Measurements from ENCODE around the gene LAMA2.
"Not testable (repeated sequence)": the region's sequence is repeated elsewhere in the genome, so short reads cannot be mapped to it uniquely, and the experiment has no call there.

The LAMA2 gene

DNA sequence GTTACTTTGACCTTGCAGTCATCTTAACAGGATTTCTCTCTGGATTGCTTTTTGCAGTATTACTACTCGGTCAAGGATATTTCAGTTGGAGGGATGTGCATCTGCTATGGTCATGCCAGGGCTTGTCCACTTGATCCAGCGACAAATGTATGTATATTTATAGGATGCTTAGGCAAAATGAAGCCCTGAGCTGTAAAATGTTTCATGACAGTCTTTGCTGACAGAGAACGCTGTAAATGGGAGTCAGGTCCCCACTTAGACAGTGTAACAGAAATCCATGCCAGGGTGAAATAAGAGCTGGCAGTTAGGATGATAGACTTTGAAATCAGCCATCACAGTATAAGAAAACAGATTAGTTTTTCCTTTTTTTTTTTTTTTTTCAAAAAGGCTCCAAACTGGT is 264.0 kb downstream of the LAMA2 start:
- DNase-seq (ENCODE audit: low read depth, low spot score), result no peak
- no peak overlapping the region for H3K4me3 ChIP-seq (ENCODE audit: low read length)

DNA sequence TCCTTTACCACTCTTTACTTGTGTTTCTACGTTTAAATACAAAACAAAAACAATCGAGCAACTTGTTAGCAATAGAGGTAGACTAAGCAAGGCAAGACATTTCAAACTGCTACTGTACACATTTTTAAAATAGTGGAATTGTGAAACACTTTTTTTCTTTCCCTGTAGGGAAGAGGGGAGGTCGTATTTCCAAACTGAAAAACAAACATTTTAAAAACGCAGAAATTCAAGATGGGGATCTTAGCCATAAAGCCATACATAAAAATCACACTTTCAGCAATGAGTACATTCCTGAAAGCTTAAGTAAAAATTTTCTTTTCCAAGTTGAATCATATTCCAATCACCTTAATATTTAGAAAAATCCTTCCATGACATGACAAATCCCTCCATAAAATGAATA is 267.6 kb downstream of the LAMA2 start:
- H3K4me3 ChIP-seq (ENCODE audit: low read length), result no peak overlapping the region
- DNase-seq (ENCODE audit: low read depth, low spot score), result no peak

DNA sequence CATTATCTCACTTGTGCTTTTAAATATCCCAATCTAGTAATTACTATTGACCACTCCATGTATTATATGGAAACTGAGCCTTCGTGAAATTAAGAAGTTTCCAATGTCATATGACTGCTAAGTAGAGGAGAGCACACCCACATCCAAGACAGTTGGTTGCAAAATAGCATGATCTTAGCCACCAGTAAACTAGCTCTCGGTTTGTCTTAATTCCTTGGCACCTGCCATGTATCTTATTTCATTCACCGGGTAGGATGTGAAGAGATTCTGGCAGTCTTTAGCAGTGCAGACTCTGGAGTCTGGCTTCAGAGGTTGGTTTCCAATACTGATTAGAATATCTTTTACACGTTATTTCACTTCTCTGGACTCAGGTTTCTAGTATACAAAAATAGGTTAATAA is 270.3 kb downstream of the LAMA2 start:
- H3K4me3 ChIP-seq (ENCODE audit: low read length), result no peak overlapping the region
- no peak for DNase-seq (ENCODE audit: low read depth, low spot score)

DNA sequence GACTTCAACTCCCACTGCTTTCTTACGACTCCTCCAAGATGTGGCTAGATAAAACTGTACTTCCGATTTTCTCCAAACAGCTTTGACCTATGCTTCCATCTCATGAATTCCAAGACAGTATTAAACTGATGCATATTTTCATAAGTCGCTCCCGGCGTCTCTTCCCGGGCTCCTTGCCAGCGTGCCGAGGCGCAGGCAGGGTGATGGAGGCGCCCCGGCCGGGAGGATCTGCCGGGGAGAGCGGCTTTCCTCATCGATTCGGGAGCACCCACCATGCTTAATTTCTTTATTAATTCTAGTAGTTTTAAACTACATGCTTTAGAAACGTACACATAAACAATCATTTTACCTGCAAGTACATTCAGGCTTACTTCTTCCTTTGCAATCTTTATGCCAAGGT is 276.3 kb downstream of the LAMA2 start:
- not testable (repeated sequence) for H3K4me3 ChIP-seq (ENCODE audit: low read length); DNase-seq (ENCODE audit: low read depth, low spot score)

DNA sequence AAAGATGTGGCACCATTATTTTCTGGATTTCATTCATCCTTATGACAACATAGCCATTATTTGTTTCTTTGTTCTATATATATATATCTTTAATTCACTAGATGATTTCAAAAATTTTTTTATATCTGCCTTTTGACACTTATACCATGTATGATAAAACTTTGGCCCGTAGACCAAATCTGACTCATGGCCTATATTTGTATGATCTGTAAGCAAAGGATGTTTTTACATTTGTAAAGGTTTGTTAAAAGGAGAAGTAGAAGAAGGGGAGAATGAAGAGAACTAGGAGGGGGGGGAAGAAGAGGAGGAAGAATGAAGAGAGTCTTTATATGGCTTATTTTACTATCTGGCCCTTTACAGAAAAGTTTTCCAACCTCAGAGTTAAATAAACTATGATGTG is 279.7 kb downstream of the LAMA2 start:
- no peak for DNase-seq (ENCODE audit: low read depth, low spot score)
- H3K4me3 ChIP-seq (ENCODE audit: low read length), result no peak overlapping the region

DNA sequence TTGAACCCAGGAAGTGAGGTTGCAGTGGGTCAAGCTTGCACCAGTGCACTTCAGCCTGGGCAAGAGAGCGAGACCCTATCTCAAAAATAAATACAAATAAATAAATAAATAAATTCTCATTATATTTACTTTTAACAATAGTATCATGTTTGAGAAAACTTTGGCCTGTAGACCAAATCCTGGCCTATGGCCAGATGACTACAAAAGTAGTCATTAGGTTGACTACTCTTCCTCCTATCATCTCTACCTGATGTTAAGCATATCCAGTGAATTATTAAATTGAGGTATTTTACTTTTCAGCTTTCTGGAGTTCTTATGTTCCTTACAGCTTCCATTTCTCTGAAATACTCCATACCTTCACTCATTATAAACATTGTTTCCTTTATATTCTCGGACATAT is 280.6 kb downstream of the LAMA2 start:
- no peak for DNase-seq (ENCODE audit: low read depth, low spot score)
- H3K4me3 ChIP-seq (ENCODE audit: low read length), result no peak overlapping the region

DNA sequence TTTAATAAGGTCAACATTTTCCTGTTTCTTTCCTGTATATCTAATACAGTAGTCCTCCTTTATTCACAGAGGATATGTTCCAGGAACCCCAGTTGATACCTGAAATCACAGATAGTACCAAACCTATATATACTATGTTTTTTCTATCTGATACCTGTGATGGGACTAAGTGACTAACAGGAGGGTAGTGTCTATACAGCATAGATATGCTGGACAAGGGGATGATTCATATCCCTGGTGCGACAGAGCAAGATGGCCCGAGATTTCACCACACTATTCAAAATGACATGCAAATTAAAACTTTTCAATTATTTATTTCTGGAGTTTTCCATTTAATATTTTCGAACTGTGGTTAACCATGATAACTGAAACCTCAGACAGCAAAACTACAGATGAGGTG is 281.1 kb downstream of the LAMA2 start:
- H3K4me3 ChIP-seq (ENCODE audit: low read length), result no peak overlapping the region
- DNase-seq (ENCODE audit: low read depth, low spot score), result no peak

DNA sequence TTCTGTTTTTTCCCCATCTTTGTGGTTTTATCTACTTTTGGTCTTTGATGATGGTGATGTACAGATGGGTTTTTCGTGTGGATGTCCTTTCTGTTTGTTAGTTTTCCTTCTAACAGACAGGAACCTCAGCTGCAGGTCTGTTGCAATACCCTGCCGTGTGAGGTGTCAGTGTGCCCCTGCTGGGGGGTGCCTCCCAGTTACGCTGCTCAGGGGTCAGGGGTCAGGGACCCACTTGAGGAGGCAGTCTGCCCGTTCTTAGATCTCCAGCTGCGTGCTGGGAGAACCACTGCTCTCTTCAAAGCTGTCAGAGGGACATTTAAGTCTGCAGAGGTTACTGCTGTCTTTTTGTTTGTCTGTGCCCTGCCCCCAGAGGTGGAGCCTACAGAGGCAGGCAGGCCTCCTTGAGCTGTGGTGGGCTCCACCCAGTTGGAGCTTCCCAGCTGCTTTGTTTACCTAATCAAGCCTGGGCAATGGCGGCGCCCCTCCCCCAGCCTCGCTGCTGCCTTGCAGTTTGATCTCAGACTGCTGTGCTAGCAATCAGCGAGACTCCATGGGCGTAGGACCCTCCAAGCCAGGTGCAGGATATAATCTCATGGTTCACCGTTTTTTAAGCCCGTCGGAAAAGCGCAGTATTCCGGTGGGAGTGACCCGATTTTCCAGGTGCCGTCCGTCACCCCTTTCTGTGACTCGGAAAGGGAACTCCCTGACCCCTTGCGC is 289.5 kb downstream of the LAMA2 start:
- H3K4me3 ChIP-seq (ENCODE audit: low read length); DNase-seq (ENCODE audit: low read depth, low spot score): not testable (repeated sequence)

DNA sequence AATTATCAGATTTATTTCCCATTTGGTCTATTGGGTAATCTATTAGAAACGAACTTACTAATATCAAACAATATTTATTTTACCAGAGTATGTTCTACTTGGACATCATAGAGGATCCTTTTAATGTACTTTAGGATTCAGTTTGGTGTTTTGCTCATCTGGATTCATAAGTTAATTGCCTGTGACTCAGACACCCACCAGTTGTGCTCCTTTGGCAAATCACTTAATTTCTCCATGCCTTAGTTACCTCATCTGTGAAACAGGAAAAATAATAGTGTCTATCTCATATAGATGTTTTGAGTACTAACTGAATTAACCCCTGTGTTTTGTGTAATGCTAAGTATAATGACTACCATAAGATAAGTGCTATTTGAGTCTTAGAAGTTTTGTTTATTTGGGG is 292.1 kb downstream of the LAMA2 start:
- no peak overlapping the region for H3K4me3 ChIP-seq (ENCODE audit: low read length)
- no peak for DNase-seq (ENCODE audit: low read depth, low spot score)

DNA sequence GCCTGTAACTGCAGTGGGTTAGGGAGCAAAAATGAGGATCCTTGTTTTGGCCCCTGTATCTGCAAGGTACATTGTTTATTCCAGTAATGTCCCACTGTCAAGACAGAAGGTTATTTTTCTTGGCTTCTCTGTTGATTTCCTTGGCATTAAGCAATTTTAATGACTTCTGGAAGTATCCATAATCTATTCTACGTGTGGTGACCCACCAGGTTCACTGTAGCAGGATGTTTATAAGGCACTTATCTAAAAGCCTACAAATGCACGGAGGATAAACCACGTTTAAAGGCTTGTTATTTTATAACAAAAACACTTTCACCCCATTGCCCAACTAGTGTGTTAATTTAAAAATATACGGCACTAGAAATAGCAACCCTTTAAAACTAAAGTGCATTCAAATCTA is 294.9 kb downstream of the LAMA2 start:
- no peak for DNase-seq (ENCODE audit: low read depth, low spot score)
- H3K4me3 ChIP-seq (ENCODE audit: low read length), result no peak overlapping the region

DNA sequence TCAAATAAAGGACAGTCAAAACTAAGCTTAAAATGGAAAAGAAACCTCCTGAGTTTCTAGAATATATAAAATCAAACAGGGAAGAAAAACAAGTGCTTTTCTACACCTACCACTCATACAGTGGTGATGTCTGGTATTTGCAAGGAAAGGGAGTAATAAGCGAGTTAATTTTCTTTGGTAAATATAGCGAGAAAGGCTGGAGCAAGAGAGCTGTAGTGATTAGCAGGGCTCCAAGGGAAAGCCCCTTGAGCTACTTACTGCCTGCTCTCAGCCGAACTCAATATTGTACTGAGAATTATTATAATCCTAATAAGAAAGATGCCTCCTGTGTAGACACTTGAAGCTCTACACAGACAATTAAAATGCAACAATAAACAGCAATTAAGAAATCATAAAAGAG is 296.3 kb downstream of the LAMA2 start:
- H3K4me3 ChIP-seq (ENCODE audit: low read length), result no peak overlapping the region
- no peak for DNase-seq (ENCODE audit: low read depth, low spot score)

DNA sequence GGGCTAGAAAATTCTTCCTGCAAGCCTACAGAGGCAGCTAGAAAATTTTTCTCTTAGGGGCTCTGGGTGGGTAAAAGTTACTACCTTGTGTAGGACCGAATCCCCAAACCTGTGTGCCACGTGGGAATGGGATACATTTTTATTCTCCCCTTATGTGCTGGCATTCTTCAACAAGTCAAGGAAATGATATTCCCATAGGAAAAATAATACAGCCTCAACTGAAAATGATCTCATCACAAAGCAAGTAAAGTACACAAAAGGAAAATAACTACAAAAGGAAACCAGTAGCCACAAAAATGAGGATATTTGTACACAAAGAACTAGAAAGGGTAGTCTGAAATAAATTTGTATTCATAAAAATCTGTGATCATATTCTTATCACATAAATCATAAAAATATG is 298.1 kb downstream of the LAMA2 start:
- no peak for DNase-seq (ENCODE audit: low read depth, low spot score)

DNA sequence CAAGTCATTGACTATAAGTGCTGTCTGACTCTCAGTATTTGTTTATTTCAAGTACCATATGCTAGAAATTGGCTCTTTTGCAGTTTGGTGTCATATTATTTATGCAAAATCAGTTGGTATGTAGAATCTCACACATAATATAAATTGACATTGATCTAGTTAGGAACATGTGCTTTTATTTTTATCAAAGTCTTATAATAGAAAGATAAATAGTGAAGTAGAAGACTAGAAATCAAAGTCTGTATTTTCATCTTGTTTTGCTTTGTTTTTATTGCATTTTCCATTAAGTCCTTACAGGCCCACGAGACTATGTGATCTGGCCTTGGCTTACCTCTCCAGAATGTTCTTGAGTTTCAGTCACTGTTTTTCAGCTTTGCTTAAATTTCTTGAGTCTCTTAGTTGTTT is 300.3 kb downstream of the LAMA2 start:
- H3K4me3 ChIP-seq (ENCODE audit: low read length), result no peak overlapping the region
- DNase-seq (ENCODE audit: low read depth, low spot score), result no peak

More for the DNA sequence above, 298.1 kb downstream of the LAMA2 start:
- H3K4me3 ChIP-seq (ENCODE audit: low read length), result no peak overlapping the region

DNA sequence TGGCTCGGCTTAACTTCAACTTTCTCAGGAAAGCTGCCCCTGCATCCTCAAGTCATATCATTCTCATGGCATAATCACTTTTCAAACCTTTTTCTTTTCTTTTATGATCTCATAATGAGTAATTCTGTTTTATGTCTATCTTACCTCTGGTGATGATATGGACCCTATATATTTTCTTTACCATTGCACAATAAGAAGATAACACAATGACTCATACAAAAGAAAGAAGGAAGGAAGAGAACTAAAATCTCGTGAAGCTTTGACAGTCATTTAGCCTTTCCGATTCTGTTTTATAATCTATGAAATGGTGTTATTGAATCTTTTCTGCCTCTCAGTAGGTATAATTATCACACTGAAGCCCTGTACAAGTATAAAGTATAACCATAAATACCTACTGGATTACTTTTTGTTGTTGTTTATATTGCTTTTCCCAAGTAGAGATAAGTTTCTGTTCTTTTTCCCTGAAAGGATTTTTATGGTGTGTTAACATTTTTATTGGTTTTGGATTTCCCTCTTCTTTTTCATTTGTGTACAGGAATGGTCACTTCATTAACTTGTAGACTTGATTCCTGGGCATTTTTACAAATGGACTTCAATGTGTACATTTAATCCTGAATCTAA is 300.9 kb downstream of the LAMA2 start:
- DNase-seq (ENCODE audit: low read depth, low spot score), result no peak
- no peak overlapping the region for H3K4me3 ChIP-seq (ENCODE audit: low read length)

DNA sequence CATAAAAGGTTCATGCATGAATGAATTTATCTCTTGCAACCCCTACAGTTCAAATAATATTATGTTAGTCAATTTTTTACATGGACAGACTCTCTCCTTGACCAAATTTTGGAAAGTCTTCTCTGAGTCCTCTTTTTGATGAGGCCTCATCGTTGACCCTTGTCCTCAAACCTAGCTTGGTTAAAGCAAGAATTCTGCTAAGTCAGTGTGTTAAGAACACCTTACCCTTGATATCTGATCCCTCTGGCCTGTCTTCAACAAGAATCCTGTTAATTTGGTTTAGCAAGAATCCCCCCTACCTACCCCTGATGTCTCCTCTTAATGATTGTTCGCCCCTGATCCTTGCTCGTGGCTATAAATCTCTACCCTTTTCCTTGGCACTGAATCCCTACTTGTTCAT is 301.4 kb downstream of the LAMA2 start:
- H3K4me3 ChIP-seq (ENCODE audit: low read length), result no peak overlapping the region

DNA sequence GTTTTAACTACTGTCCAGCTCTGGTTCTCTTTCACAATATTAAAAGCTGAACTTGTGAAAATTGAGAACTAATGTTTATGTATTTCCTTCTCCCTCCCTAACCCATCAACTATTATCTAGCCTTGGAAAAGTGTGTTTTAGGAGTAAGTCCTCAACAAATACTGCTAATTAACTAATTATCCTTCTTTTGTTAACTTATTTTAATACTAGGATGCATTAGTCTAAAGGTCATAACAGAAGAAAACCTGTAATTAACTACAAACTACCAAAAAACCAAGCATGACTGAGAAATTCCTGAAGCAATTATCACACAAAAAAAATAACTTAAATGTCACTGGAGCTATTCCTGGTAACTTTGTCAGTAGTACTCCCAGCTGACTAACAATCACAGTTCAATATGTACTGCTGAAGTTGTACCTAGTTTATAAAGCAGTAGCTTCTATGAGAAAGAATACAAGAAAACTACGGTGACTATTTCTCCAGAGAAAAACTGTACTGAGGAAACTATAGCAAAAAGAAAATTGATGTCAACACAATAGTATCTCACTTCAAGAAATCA is 301.9 kb downstream of the LAMA2 start:
- no peak overlapping the region for H3K4me3 ChIP-seq (ENCODE audit: low read length)
- DNase-seq (ENCODE audit: low read depth, low spot score), result no peak

More for the DNA sequence above, 301.4 kb downstream of the LAMA2 start:
- no peak for DNase-seq (ENCODE audit: low read depth, low spot score)

DNA sequence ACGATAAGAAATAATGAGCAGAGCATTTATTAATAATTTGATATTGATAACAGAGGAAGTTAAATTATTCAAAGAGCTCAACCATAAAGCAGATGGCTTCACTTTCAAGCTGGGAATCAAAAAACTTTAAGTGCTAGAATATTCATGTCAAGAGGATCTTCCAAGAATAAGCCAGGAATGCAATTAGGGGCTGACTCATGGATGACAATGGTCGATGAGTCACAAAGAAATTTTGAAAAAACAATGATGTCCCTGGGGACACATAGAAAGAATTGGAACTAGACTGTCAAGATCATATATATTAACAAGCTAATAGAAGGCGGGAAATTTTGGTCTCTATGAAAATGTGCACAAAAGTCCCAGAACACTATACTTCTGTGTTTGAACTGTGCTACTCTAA is 304.1 kb downstream of the LAMA2 start:
- no peak for DNase-seq (ENCODE audit: low read depth, low spot score)
- no peak overlapping the region for H3K4me3 ChIP-seq (ENCODE audit: low read length)

DNA sequence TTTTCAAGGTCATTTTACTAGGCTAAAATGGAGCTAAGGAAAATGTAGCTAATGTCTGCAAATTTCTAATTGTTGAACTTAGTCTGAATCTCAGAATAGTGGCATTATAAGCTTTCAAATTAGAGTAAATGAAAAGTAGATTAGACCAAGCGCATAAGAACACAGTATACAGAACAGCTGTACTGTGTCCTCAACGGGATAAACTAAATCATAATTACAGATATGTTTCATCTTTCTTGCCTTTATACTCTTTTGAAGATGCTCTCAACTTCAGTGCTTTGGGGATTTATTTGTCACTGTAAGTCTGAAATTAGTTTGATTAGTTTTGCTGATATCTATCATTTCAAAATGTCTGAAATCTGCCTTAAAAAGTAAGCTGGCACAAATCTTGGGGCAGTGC is 305.4 kb downstream of the LAMA2 start:
- H3K4me3 ChIP-seq (ENCODE audit: low read length), result no peak overlapping the region
- no peak for DNase-seq (ENCODE audit: low read depth, low spot score)

DNA sequence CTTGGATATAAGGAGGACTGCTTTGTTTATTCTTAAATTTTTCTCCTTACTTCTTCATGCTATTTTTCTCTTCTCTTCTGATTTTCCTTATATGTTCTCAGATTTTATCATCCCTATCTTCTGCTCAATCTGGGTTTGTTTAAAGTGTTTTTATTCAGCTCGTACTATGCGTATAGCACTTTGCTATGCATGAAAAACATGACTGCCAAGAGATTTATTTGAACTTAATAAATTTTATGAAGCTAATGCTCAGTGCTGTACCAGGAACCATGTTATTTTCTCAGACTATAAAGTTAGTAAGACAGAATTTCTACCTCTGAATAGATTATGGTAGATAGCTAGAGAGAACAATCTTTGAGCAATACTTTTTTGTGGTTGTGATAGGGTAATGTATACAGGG is 305.9 kb downstream of the LAMA2 start:
- DNase-seq (ENCODE audit: low read depth, low spot score), result no peak

DNA sequence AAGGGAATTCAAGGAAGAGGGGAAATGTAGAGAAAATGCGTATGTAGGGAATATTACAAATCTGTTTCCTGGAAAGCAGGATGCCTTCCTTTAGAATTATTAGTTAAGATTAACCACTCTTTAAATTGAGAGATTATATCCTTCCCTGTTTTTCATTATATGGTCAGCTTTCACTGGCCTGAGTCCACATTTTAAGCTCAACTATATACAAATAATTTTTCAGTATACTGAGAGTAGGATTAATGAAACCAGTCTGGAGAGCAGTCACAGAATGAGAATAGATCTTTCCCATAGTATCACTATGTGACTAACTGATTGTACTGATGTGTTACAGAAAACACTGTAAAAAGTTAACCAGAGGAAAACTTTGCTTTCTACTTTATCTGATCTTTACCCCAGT is 306.3 kb downstream of the LAMA2 start:
- H3K4me3 ChIP-seq (ENCODE audit: low read length), result no peak overlapping the region

More for the DNA sequence above, 305.9 kb downstream of the LAMA2 start:
- H3K4me3 ChIP-seq (ENCODE audit: low read length), result no peak overlapping the region

DNA sequence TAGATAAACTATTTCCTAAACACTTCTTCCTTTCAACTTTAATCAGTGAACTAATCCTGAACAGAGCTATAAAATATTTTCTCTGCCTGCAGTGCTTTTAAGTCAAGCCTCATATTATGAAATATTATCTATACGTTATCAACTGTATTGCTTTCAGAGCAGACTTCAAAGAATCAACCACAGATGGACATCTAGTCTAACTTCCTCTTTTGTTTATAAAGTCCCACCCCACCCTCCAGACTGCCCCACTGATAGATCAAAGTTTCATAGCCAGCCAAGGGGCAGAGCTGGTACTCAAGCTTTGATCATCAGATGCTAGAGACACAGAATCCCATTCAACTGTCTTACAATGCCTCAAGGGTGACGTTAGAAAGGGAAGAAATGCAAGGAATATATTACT is 308.3 kb downstream of the LAMA2 start:
- no peak overlapping the region for H3K4me3 ChIP-seq (ENCODE audit: low read length)
- no peak for DNase-seq (ENCODE audit: low read depth, low spot score)

More for the DNA sequence above, 306.3 kb downstream of the LAMA2 start:
- no peak for DNase-seq (ENCODE audit: low read depth, low spot score)
